MM.1S (cell line): Measurements from ENCODE around the gene SERPINC1.

Source experiments
- DNase-seq: peaks from one replicate; pipeline ENCODE4 v3.0.0-alpha.2; 2015
- H2AFZ ChIP-seq: fragments of 300-600 bp; sonication (generic); 2 replicates; pipeline ENCODE4 v1.6.0; 2016; ENCODE audit warnings: antibody characterized with exemption, low read length
- H3F3A ChIP-seq: fragments of 300-600 bp; sonication (generic); 2 replicates; pipeline ENCODE4 v1.6.1; 2016; ENCODE audit warnings: mild to moderate bottlenecking, antibody characterized with exemption, low read length, moderate library complexity, mixed read lengths; ENCODE audit not compliant: insufficient read depth
- H3K27ac ChIP-seq: fragments of 300-600 bp; sonication (generic); 2 replicates; pipeline ENCODE4 v1.5.1; 2016; ENCODE audit warnings: mild to moderate bottlenecking, low read length
- H3K27me3 ChIP-seq: fragments of 300-600 bp; sonication (generic); replicated peaks from 2 replicates; pipeline ENCODE4 v1.6.0; 2016; ENCODE audit warnings: low read length; ENCODE audit not compliant: insufficient read depth
- H3K36me3 ChIP-seq: fragments of 300-600 bp; sonication (generic); replicated peaks from 2 replicates; pipeline ENCODE4 v1.6.1; 2016; ENCODE audit warnings: mild to moderate bottlenecking, low read length, mixed read lengths; ENCODE audit not compliant: insufficient read depth
- H3K4me1 ChIP-seq: fragments of 300-600 bp; sonication (generic); 2 replicates; pipeline ENCODE4 v1.6.1; 2016; ENCODE audit warnings: low read length, mixed read lengths
- H3K4me2 ChIP-seq: fragments of 300-600 bp; sonication (generic); 2 replicates; pipeline ENCODE4 v1.6.0; 2016; ENCODE audit warnings: low read depth, low read length
- H3K4me3 ChIP-seq: fragments of 300-600 bp; sonication (generic); 2 replicates; pipeline ENCODE4 v1.5.1; 2016; ENCODE audit warnings: low read length, mixed read lengths
- H3K79me2 ChIP-seq: fragments of 300-600 bp; sonication (generic); 2 replicates; pipeline ENCODE4 v1.6.1; 2016; ENCODE audit warnings: mixed run types, low read length, mixed read lengths
- H3K9ac ChIP-seq: fragments of 300-600 bp; sonication (generic); 2 replicates; pipeline ENCODE4 v1.6.1; 2016; ENCODE audit warnings: low read length, mixed read lengths
- H3K9me2 ChIP-seq: fragments of 300-600 bp; sonication (generic); replicated peaks from 2 replicates; pipeline ENCODE4 v1.6.1; 2016; ENCODE audit warnings: mild to moderate bottlenecking, low read length, mixed read lengths; ENCODE audit not compliant: insufficient read depth
- H3K9me3 ChIP-seq: fragments of 300-600 bp; sonication (generic); replicated peaks from 2 replicates; pipeline ENCODE4 v1.6.1; 2016; ENCODE audit warnings: mild to moderate bottlenecking, low read length, mixed read lengths; ENCODE audit not compliant: insufficient read depth
- H4K20me1 ChIP-seq: fragments of 300-600 bp; sonication (generic); 2 replicates; pipeline ENCODE4 v1.6.1; 2016; ENCODE audit warnings: mild to moderate bottlenecking, low read length, moderate library complexity, mixed read lengths; ENCODE audit not compliant: insufficient read depth
- EZH2 ChIP-seq: fragments of 300-600 bp; sonication (generic); optimal IDR thresholded peaks from 2 replicates; pipeline ENCODE3; 2017; ENCODE audit warnings: low read depth, mild to moderate bottlenecking, antibody characterized with exemption, low read length, mixed read lengths
- EZH2phosphoT487 ChIP-seq: fragments of 300-600 bp; sonication (generic); IDR thresholded peaks from 2 replicates; pipeline ENCODE4 v1.6.1; 2018; ENCODE audit warnings: antibody characterized with exemption, low read length
- TF ChIP-seq, protein P1 (sequence below): fragments of 300-600 bp; sonication (generic); IDR thresholded peaks from 2 replicates; pipeline ENCODE4 v1.5.1; 2016; ENCODE audit warnings: antibody characterized with exemption, low read length, mixed read lengths

Gene SERPINC1

DNA sequence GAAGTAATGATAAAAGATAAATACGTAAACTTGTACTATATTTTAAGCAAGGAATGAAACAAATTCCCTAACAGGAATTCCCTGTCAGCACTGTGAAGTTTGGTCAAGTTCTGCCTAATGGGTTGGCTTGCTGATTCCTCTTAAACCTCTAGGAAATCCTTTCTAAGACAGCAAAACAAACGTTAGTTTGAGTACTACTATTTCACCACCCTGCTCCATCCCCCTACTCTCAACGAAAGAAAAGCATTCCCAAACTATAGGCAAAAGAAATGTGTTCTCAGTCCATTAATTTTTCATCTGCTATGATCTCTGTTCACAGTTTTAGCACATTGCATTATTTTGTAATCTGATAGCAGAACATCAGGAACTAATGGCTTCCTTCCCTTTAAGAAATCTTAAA, 16.1 kb downstream of the SERPINC1 start:
- TF ChIP-seq, protein P1, sequence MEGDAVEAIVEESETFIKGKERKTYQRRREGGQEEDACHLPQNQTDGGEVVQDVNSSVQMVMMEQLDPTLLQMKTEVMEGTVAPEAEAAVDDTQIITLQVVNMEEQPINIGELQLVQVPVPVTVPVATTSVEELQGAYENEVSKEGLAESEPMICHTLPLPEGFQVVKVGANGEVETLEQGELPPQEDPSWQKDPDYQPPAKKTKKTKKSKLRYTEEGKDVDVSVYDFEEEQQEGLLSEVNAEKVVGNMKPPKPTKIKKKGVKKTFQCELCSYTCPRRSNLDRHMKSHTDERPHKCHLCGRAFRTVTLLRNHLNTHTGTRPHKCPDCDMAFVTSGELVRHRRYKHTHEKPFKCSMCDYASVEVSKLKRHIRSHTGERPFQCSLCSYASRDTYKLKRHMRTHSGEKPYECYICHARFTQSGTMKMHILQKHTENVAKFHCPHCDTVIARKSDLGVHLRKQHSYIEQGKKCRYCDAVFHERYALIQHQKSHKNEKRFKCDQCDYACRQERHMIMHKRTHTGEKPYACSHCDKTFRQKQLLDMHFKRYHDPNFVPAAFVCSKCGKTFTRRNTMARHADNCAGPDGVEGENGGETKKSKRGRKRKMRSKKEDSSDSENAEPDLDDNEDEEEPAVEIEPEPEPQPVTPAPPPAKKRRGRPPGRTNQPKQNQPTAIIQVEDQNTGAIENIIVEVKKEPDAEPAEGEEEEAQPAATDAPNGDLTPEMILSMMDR = no peak
- TF ChIP-seq EZH2phosphoT487 = no peak
- TF ChIP-seq EZH2 = no peak
- no peaks in the 10 kb centered on the region for H3K9me2 ChIP-seq
- H3K4me3 ChIP-seq = no peak overlapping the region
- H3K79me2 ChIP-seq = no peaks in the 10 kb centered on the region
- no peaks in the 10 kb centered on the region for H3K4me1 ChIP-seq
- no peaks in the 10 kb centered on the region for H3K36me3 ChIP-seq
- H3K9ac ChIP-seq = no peak overlapping the region
- H3F3A ChIP-seq = no peaks in the 10 kb centered on the region
- no peak overlapping the region for H3K27ac ChIP-seq
- H4K20me1 ChIP-seq = no peaks in the 10 kb centered on the region
- no peak for DNase-seq
- H3K9me3 ChIP-seq = no peaks in the 10 kb centered on the region
- H3K4me2 ChIP-seq = no peak overlapping the region
- no peaks in the 10 kb centered on the region for H3K27me3 ChIP-seq
- H2AFZ ChIP-seq = no peak overlapping the region

DNA sequence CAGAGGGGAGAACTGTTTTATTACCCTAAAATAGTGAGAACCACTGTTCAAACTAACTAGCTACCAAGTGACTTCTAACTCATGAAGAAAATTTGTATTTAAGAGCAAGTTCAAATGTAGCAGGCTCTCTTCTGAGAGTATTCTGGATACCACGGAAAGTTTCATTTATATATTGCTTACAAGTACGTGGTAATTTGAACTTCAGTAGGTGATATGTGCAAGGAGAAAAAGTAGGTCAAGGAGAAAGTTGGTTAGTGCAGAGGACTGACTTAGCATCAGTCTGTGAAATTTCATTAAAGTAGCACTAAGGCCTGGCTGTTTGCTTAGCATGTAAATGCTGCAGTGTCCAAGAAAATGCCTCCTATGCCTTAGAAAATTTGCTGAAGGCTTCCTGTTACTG, 16.7 kb downstream of the SERPINC1 start:
- Histone ChIP-seq H3F3A (no peaks in the 10 kb centered on the region), H4K20me1 (no peaks in the 10 kb centered on the region), H3K9me2 (no peaks in the 10 kb centered on the region), H3K27me3 (no peaks in the 10 kb centered on the region), H3K4me2 (no peak overlapping the region), H3K36me3 (no peaks in the 10 kb centered on the region), H3K4me1 (no peaks in the 10 kb centered on the region), H3K9me3 (no peaks in the 10 kb centered on the region), H3K4me3 (no peak overlapping the region), H2AFZ (no peak overlapping the region), H3K27ac (no peak overlapping the region), H3K79me2 (no peaks in the 10 kb centered on the region), H3K9ac (no peak overlapping the region)
- no peak for TF ChIP-seq EZH2
- TF ChIP-seq, protein P1 = no peak
- TF ChIP-seq EZH2phosphoT487 = no peak
- DNase-seq = no peak

DNA sequence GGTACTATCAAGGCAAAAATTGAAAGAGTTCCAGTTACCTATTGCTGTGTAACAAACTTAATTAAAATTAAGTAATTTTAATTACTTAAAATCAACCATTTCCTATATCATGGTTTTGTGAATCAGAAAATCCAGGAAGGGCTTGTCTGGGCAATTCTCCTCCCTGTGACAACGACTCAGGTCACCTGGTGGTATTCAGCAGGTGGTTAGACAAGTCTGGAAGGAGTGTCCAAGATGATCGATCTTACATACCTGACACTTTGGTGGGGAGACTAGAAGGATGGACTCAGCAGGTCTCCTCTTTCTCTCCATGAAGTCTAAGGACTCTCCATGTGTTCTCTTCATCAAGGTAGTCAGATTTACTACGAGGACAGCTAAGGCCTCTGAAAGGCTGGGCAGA, 22.9 kb downstream of the SERPINC1 start:
- H3K79me2 ChIP-seq = no peaks in the 10 kb centered on the region
- no peaks in the 10 kb centered on the region for H4K20me1 ChIP-seq
- H3F3A ChIP-seq = no peaks in the 10 kb centered on the region
- H3K36me3 ChIP-seq = no peaks in the 10 kb centered on the region
- no peak overlapping the region for H3K9ac ChIP-seq
- no peak for TF ChIP-seq EZH2
- TF ChIP-seq EZH2phosphoT487 = no peak
- TF ChIP-seq, protein P1 = no peak
- DNase-seq = no peak
- H3K4me3 ChIP-seq = no peak overlapping the region
- H3K9me2 ChIP-seq = no peaks in the 10 kb centered on the region
- H2AFZ ChIP-seq = no peak overlapping the region
- H3K4me1 ChIP-seq = no peaks in the 10 kb centered on the region
- H3K9me3 ChIP-seq = no peaks in the 10 kb centered on the region
- no peak overlapping the region for H3K27ac ChIP-seq
- H3K4me2 ChIP-seq = no peak overlapping the region
- no peaks in the 10 kb centered on the region for H3K27me3 ChIP-seq
